WTC11 (cell line): ENCODE results near the gene SOCS7.

Experiments used
- CTCF ChIP-seq: fragments of 200-600 bp; IDR thresholded peaks from 2 replicates; pipeline ENCODE4 v1.8.0; 2022; ENCODE audit warnings: antibody characterized with exemption
- MAX ChIP-seq: sonication (generic); formaldehyde crosslinking; IDR thresholded peaks from 2 replicates; pipeline ENCODE4 v1.8.0; 2022; ENCODE audit warnings: mild to moderate bottlenecking, missing genetic modification reagents
- TEAD4 ChIP-seq: sonication (generic); formaldehyde crosslinking; IDR thresholded peaks from 2 replicates; pipeline ENCODE4 v1.8.0; 2022; ENCODE audit warnings: mild to moderate bottlenecking, missing genetic modification reagents
- ZNF317 ChIP-seq: sonication (generic); formaldehyde crosslinking; IDR thresholded peaks from 2 replicates; pipeline ENCODE4 v1.8.1; 2023; ENCODE audit warnings: low read depth, mild to moderate bottlenecking, moderate library complexity, missing genetic modification reagents, borderline replicate concordance

- no peak for TF ChIP-seq CTCF
- no peak for TF ChIP-seq MAX
- TF ChIP-seq ZNF317 (CRISPR knock-in tag) = no peak
- TF ChIP-seq TEAD4 (CRISPR knock-in tag) = no peak
Measured at GRCh38 chr17:38329808-38330730, 21.6 kb upstream of the SOCS7 start.
